HG03439 (cell line): Measurements from ENCODE around the gene EFL1.
A peak's percentile ranks its signal among the peaks of the same experiment; 100 is the strongest.
"Not testable (repeated sequence)": the region's sequence is repeated elsewhere in the genome, so short reads cannot be mapped to it uniquely, and the experiment has no call there.

Experiments used
- ATAC-seq: cut with Tn5 transposase; IDR thresholded peaks from one replicate; pipeline ENCODE4 v1.9.1; 2021; ENCODE audit warnings: mild to moderate bottlenecking, moderate library complexity; ENCODE audit not compliant: unreplicated experiment

Gene EFL1

DNA sequence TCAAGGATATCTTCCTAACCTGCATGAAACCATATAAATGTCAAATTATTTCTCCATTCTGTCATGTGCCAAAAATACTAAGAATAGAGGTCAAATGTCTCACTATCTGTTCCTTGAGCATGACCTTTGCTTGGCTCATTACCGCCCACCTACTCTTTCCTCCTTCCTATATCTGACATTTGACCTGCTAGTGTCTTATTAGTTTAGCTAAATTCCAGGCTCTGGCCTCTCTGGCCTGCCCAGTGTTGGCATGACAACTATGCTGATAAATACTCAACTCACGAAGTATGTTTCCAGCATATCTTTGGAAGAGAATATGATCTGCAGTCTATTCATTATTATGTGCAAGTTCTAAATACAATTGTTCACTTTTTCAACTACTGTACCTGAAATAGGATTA lies 58.0 kb downstream of the EFL1 start:
- ATAC-seq = not testable (repeated sequence)

DNA sequence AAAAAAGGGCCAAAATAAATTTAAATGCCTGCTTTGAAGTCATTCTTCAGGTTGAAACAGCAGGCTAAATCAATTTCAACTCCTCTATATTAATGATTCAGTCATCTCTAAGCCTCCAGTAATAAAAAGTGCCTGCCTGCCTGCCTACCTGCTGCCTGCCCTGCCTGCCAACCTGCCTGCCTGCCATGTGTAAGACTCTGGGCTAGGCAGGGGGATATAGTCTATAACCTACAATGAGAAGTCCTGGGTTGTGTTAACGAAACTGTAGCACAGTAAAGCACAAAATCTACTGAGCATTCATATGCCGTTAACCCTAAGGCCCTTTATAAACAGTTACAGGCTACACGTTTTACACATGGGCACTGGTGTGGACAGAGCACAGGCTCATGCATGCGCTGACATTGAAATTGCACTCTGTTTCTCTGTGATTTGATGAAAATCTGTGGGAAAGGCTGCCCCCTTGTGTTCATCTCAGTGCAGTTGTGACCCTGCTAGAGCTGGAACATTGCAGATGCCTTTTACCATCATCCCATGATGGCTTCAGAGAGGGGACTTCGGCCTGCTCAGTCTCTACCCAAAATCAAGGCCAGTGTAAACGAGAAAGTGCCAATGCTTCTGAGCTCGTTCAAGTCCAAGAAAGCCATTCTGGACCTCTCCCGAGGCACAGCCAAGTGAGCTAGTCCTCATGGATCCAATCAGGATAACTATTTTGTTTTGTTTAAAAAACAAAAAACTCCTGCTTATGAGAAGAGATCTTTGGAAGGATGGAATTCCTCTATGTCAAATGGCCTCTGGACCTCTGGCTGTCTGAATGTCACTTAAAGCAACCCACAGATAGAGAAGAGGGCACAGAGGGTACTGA lies 64.6 kb downstream of the EFL1 start:
- peak; percentile 86 for ATAC-seq

DNA sequence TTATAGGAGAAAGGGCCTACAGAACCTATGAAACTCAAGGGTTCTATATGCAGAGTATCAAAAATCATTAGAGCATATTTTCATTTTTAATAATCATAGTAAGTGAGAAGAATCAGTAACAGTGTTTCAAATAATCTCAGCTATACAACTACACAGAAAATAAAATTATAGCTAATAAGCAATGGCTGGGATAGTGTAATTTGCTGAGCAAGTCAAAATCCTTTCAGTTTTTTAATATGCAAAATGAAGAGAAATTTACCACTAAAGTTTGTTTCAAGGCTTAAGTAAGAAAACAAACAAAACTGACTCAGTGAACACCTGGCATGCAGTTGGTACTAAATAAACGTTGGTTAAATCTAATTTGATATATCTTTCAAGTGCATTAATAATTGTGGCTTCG lies 66.2 kb downstream of the EFL1 start:
- no peak for ATAC-seq

DNA sequence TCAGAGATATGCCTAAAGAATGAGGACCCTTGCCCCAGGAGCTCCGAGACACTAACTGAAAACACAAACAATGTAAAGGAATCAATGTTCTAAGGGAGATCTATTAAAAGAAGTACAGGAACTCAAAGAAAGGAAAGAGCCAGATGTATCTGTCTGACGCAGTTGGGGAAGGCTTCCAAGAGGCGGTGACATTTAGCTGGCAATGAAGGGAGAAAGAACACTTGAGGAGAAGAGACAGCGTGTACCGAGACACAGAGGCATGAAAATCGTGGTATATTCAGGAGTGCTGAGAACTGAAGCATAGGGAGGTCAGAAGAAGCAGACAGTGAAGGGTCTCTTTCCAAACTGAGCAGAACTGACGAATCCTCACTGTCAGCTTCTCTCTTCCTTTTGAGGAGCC lies 66.7 kb downstream of the EFL1 start:
- not testable (repeated sequence) for ATAC-seq

DNA sequence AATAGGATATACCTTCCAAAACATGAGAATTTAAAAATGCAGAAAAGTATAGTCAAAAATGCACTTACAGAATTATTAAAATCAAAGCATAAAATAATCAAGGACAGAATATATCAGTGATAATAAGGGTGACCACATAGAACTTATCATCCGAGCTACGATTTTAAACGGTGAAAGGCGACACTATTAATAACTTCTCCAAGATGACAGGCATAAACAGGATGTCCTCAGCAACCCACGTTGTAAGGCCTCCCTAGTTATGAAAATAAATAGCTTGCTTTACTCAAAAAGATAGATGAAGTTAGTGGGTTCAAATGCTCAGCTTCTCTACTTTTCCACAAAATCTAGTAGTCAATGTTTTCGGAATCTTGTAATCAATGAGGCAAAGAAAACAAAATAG lies 68.0 kb downstream of the EFL1 start:
- ATAC-seq = not testable (repeated sequence)

DNA sequence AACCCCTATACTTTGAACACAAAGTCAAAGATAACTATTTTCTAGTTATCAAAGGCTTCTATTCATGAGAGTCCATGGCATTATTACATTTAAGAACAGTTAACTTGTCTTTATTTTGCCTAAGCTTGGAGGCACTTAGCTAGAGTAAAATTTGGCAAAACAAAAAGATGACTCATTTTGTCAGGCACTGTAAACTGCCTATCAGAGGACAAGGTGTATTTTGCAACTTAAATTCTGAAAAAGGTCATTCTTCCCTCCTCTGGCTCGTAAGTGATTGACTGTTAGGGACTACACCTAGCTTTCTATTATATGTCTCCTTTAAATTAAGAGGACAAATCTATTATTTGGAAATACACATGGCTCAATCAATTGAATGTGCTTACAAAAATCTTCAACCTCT lies 69.1 kb downstream of the EFL1 start:
- not testable (repeated sequence) for ATAC-seq

DNA sequence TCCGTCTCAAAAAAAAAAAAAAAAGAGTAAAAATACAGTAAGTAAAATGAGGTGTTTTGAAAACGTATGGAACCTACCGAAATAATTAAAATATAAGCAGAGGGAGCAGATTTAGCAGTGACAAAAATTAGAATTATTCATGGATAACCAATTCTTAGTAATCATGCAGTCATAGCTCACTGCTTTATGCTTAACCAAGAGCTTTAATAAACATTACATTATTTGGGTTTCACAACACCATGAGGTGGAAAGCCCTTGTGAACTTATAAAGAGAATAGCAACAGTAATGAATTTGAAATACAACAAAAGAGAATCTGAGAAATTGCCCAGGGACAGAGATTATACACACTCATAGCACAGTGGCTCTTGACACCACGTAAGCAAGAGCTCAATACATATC lies 70.1 kb downstream of the EFL1 start:
- not testable (repeated sequence) for ATAC-seq

DNA sequence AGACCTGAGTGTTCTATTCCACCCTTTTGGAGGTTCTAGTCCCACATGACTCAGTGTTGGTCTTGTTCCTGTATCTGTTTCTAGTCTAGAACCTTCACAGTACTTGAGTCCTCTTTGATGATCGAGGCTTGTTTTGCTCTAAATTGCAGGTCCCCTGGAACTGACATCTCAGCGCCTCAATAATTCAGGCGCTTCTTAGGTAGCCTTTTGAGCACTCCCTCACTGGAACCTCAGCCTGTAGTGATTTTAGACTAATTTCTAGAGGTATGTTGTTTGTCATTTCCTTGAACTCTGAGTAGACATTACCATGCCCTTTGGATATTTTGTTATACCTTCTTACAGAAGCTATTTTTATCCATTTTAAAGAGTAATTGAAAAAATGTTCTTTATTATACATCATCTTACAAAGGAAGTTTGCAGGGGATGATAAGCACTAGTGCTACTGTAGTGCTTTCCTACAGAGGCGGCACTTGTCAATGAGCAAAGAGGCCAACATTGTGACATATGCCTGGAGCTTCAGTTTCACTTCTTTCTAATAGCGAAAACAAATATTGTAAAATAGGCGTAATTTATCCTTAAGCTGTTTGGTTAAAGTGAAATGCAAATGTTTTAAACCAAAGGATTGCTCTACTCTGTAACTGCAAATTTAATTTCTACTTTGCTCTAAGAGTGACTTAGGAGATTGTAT lies 75.7 kb downstream of the EFL1 start:
- ATAC-seq = peak; percentile 79

DNA sequence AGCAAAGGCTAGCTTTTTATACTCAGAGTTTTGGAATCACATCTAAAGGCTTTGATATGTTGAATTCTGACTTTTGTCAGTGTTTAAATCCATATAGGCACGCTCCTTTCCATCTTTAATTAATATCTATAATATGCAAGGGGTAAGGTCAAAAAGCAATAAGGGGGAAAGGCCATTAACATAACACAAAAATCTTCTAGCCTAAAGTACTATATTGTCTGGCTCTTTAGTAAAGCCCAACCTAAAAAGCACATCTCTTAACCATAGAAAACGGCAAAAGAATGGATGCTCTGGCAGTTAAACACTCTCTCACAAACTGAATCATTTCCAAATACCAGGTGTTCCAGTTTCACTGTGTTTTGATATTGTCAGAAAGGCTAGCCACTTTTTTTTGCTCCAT lies 76.4 kb downstream of the EFL1 start:
- no peak for ATAC-seq

DNA sequence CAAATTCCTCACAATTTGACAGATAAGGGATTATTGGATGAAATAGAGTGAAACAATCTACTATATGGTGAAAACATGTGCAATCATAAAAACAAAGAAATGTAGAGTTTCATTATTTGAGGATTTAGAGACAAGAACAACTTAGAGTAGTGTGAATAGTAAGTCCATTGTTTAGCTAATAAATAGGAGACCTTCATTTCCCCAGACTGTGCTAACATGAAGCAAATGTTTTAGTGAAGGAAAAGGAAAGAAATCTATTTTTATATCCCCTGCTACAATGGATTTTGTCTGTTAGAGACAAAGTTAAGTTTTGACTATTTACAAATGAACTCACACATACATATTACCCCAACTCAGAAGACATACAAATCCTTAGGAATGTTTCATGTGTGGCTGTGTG lies 77.8 kb downstream of the EFL1 start:
- no peak for ATAC-seq

DNA sequence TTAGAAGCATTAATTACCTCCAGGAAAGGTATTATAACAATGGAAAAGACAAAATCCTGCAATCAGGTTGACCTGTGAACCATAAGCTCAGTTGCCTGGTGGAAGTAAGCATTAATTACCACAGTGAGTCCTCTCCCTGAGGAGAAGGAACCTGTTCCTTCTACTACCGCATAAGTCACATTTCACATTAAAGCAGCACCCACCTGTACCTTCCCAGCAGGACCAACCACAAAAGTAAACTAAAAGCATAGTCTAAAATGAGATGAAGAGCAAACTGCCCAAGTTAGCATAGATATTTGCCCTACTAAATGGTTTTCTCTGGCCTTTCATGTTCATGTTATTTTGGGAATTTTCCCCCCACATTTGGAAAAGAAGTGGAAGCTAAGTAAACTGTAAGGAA lies 78.2 kb downstream of the EFL1 start:
- no peak for ATAC-seq

DNA sequence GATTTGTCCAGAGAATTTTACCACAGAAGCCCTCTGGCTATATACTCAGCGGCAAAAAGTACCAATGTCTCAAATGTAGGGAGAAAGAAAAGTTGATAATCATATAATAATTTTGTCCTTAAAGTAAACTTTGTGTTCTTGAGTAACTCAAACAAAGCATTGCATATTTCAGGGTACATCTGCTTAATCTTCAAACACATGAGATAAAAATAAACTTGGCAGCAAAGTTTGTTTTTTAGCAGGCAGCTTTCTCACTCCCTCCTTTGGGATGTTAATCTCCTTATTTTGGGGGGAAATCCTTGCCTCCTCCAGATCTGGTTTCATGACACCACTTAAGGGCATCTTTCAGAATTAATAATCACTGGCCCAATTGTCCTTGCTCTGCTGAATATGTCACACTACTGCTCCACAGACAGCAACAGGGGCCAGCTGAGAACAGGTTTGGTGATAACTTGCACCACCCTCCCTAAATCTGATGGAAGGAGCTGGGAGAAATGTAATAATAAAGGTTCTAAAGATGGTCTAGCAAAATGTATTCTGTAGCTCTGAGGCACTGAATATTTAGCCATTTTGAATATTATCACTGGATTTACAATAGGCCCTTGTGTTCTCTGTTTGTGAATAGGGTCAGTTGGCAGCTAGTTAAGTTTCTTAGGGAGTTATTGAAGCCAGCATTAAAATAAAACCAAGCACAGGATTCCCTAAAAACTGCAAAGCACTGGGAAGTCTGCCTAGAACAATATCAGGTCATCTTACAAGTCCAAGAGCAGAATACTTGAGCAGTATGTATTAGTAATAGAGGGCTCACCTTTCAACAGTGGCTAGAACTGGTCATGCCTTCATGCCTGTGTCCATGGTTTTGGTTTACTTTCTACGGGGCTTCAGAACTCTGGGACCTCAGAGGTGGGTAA lies 79.2 kb downstream of the EFL1 start:
- ATAC-seq = no peak

DNA sequence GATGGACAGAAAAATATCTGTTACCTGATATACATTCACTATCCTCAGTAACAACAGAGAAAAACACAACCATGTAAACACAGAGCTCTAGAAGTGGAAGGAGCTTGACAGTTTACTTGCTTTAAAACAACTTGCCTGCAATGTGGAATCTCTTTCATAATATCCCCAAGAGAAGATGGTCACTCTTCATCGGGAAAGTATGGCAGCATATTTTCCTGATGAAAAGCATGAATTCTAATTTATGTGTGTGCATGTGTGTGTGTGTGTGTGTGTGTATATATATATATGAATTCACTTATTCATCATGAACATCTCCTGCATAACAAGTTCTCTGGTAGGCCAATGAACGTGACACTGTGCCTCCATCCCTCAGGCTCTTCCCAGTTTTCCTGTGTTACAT lies 81.2 kb downstream of the EFL1 start:
- ATAC-seq = no peak

DNA sequence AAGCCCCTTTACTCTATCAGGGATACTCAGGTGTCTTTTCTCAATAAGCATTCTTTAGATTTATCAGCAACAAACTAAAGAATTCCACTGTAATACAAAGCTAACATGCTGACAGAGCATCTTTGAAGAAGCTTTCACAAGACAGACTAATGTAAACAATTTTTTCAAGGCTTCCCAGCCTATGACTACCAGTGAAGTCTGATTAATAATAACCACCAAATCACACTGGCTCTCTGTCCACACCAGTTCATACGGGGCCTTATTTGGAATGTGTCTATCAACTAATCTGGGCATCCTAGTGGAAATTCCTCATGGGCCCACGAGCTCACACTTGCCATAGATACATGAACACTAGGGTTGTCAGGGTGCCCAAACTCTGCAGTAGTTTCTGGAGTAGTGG lies 84.5 kb downstream of the EFL1 start:
- ATAC-seq = no peak

DNA sequence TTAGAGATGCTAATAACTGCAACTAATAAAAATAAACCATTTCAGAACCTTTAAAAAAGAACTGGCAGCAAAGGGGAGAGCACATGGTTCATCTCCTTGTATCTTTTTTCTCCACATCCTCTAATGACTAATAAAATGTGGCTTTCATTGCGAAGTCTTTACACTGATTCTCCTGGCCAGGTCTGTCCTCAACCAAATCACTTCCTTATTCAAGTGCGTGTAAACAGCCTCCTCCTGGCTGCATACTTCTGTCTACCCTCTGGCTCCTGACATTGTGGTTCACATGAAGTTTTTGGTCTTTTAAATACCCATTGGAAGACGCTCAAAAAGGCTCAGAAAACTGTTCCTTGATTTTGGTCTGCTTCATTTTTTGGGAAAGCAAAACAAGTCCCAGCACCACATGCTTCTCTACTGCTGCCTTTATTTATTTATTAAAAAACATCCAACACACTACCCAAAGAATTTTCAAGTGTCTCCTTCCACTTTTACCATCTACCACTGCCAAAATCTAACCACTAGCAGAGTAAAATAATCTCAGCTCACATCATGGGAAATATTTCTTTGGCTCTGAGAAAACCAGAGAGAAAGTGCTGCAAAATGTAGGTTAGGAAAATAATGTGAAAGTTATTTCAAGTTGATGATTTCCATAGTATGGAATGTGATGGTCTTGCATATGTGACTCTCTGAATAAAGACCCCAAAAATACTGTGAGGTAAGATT lies 85.1 kb downstream of the EFL1 start:
- no peak for ATAC-seq

DNA sequence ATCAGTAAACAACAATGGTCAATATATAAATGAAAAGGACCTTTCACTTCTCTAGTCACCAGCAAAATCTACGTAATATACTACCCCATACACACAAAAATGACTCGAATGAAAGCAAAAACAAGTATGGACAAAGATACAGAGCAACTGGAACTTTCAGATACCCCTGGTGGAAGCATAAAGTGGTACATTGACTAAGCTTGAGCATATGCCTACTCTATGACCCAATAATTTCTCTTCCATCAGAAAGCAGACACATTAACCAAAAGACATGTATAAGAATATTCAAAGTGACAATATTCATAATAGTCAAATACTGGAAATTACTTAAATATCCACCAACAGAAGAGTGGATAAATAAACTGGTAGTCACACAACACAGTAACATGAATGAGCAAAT lies 86.0 kb downstream of the EFL1 start:
- no peak for ATAC-seq

DNA sequence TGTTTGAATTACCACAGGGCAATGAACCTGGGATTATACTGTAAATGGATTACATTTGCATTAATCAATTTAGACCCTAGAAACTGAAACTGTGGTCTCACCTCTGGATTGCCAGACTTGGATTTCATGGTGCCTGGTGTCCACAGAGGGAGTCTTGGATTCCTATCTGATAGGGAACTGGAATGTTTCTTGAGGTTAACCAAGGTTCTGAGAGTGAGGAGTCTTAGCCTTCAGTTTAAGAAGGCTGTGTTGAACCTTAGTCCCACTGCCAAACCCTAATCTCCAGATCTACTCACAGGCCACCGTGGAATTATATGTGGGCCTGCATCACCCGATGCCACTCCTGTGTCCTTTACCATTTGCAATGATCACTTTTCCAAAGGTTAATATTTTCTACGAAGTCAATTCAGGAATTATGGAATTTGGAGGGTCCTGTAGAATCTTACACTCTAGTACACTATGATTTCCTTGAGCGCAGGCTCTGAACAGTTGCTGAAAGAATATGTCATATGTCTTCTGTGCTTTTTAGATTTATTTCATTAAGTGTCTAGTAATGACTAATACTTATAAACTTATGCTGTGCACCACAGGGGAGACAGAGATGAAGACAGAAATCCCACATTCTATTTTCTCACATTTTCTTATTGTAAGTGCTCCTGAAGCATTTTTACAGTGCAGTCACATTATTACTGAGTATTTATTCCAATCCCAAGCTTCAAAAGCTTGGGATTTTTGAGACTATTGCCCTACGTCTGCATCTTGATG lies 87.9 kb downstream of the EFL1 start:
- ATAC-seq = no peak

DNA sequence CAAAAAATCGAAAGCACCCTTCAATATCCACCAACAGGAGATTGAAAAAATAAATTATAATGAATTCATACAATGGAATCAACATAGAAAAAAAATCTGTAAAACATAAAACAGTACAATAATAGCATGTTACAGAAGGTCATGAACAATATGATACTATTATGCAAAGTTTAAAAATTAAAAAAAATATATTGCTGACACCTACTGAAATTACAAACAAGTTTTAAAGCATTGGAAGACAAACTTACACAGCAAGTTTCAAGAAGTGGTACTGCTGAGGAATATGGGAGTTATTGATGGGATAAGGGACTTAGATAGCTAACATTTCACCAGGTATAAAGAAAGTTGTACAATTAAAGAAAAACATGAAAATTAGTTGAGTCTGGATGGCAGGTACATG lies 89.4 kb downstream of the EFL1 start:
- no peak for ATAC-seq

DNA sequence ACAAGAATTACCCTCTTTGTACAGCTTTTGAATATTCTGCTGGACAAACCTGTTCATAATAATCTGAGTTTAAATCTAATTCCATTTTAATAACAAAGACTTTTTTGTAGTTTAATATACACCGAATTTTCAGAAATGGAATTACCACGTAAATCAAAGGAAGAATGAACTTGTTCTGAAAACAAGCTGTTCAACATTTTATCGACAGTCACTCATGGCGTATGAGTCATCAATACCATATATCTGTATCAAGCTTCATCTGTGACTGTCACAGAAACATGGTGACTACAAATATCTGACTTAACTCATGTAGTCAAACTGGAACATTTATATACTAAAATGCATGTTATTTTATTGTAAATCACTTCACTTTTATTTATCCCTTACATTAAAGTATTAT lies 90.0 kb downstream of the EFL1 start:
- ATAC-seq = no peak

DNA sequence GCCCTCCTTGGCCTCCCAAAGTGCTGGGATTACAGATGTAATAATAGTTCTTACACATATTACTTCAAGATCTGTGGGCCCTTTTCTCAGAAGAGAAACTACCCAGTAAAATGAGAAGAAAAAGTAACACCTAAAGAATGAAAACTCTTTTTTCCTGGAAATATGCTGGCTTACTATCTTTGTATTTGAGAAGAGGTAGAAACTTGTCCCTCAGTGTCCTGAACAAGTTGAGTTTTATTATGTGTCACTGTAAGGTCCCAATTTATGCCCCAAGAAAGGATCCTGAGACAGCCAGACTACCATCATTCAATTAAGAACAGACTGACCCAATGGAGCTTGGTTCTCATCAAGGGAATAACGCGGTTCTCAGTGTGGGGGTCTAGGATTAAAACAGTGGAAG lies 93.8 kb downstream of the EFL1 start:
- ATAC-seq = no peak
